Breast epithelium (tissue), 4 donors: ENCODE results near the gene ZGPAT. TPM values are rescaled to one million over a fixed set of nuclear protein-coding genes. Genes with fewer than 3 reads are reported as not detected.

ENCODE experiments used
- DNase-seq, 2 donors: peaks; one replicate each; pipeline ENCODE4 v3.0.0-alpha.2; 2019; ENCODE audit warnings: low spot score in 2 of 2
- H3K27ac ChIP-seq, 2 donors: fragments of 200-600 bp; sonication (generic) in 1 of 2; one replicate each; pipeline ENCODE4 v1.5.1; 2016 to 2019; ENCODE audit warnings: mild to moderate bottlenecking in 1 of 2
- H3K27me3 ChIP-seq, 2 donors: fragments of 200-600 bp; sonication (generic) in 1 of 2; one replicate each; pipeline versions ENCODE4 v1.5.1 to v1.6.0; 2017 to 2019; ENCODE audit warnings: control low read depth in 1 of 2, mild to moderate bottlenecking in 1 of 2
- H3K36me3 ChIP-seq: fragments of 200-600 bp; one replicate; pipeline ENCODE4 v1.5.1; 2019
- H3K4me1 ChIP-seq, 2 donors: fragments of 200-600 bp; sonication (generic); one replicate each; pipeline ENCODE4 v1.5.1; 2016 to 2019; ENCODE audit warnings: control low read depth in 1 of 2
- H3K4me3 ChIP-seq, 3 donors: fragments of 200-600 bp; sonication (generic); 1 replicate in 2 of 3; 2 replicates in 1 of 3; pipeline ENCODE4 v1.5.1; 2016 to 2019; ENCODE audit warnings: mild to moderate bottlenecking in 3 of 3, moderate library complexity in 2 of 3
- H3K9me3 ChIP-seq, 2 donors: fragments of 200-600 bp; sonication (generic) in 1 of 2; one replicate each; pipeline ENCODE4 v1.5.1; 2016 to 2019; ENCODE audit warnings: control low read depth in 1 of 2
- POLR2A ChIP-seq: fragments of 450-650 bp; IDR thresholded peaks from one replicate; pipeline ENCODE4 v1.6.1; 2016; ENCODE audit warnings: antibody characterized with exemption, mild to moderate bottlenecking, moderate library complexity
- POLR2AphosphoS5 ChIP-seq, 3 donors: sonication (generic); formaldehyde crosslinking; IDR thresholded peaks; one replicate each; pipeline ENCODE4 v1.6.1; 2017; ENCODE audit warnings: antibody characterized with exemption in 3 of 3
- intact Hi-C: fragments of 100-400 bp; cut with DNase I; formaldehyde crosslinking; loops from one replicate; pipeline ENCODE4 v1.15.1; 2023; ENCODE audit warnings: low total_unique reads
- total RNA-seq, 3 donors: library from RNA; depleted of rRNA; stranded (reverse); fragments of >200 nt; gene quantifications; one replicate each; pipeline ENCODE4 v1.1.0, GENCODE V29; 2016
- TF ChIP-seq, protein P1 (sequence below), 3 donors: fragments of 450-650 bp; IDR thresholded peaks; one replicate each; pipeline ENCODE4 v1.5.1; 2016 to 2017; ENCODE audit warnings: antibody characterized with exemption in 3 of 3, mild to moderate bottlenecking in 3 of 3, moderate library complexity in 3 of 3

Gene ZGPAT
- total RNA-seq, 3 donors from 2014 or later, result 17.6 to 26.9 (median 24.9) TPM

DNA sequence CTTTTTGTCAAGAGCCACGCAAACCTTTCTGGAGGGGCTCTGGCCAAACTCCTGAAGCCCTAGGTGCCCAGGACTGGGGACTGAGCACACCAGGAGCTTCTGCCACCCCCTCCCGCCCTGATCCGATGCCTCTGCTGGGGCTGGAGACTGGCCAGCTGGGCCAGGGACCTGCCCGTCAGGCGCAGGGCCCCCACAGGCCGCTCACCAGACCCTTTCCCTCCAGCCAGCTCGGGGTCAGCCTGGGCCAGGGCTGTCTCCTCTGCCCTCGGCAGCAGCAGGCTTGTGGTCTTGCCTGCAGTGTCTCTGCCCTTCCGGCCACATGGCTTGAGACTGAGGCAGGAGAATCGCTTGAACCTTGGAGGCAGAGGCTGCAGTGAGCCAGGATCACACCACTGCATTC lies 35.2 kb upstream of the ZGPAT start:
- H3K4me1 ChIP-seq, result no peaks in the 10 kb centered on the region
- H3K36me3 ChIP-seq, result no peaks in the 10 kb centered on the region
- H3K27me3 ChIP-seq, result no peaks in the 10 kb centered on the region
- H3K4me3 ChIP-seq, result no peak overlapping the region
- no peak overlapping the region for H3K27ac ChIP-seq
- H3K9me3 ChIP-seq, result no peaks in the 10 kb centered on the region
- no peak for TF ChIP-seq POLR2A
- TF ChIP-seq, protein P1, sequence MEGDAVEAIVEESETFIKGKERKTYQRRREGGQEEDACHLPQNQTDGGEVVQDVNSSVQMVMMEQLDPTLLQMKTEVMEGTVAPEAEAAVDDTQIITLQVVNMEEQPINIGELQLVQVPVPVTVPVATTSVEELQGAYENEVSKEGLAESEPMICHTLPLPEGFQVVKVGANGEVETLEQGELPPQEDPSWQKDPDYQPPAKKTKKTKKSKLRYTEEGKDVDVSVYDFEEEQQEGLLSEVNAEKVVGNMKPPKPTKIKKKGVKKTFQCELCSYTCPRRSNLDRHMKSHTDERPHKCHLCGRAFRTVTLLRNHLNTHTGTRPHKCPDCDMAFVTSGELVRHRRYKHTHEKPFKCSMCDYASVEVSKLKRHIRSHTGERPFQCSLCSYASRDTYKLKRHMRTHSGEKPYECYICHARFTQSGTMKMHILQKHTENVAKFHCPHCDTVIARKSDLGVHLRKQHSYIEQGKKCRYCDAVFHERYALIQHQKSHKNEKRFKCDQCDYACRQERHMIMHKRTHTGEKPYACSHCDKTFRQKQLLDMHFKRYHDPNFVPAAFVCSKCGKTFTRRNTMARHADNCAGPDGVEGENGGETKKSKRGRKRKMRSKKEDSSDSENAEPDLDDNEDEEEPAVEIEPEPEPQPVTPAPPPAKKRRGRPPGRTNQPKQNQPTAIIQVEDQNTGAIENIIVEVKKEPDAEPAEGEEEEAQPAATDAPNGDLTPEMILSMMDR (IDR thresholded peaks at IDR 0.05), result no peak
- TF ChIP-seq POLR2AphosphoS5 (IDR thresholded peaks at IDR 0.05), result no peak
- no peak for DNase-seq
- intact Hi-C loops, result no loop called here

DNA sequence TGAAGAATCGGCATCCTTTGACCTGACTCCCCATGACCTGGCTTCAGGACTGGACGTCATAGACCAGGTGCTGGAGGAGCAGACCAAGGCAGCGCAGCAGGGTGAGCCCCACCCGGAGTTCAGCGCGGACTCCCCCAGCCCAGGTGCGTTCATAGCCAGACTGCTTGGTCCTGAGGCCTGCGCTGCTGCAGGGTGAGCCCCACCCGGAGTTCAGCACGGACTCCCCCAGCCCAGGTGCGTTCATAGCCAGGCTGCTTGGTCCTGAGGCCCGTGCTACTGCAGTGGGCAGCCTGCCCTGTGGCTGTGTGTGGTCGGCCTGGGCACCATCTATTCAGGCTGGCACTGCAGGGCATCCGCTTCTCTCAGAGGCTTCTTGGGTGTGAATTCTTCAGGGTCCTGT lies 33.9 kb upstream of the ZGPAT start:
- Histone ChIP-seq H3K4me1 (no peaks in the 10 kb centered on the region), H3K9me3 (no peaks in the 10 kb centered on the region), H3K27ac (no peak overlapping the region), H3K27me3 (no peaks in the 10 kb centered on the region), H3K4me3 (no peak overlapping the region), H3K36me3 (no peaks in the 10 kb centered on the region)
- intact Hi-C loops, result no loop called here
- no peak for DNase-seq
- TF ChIP-seq POLR2AphosphoS5 (IDR thresholded peaks at IDR 0.05) (no peak), POLR2A (no peak)
- TF ChIP-seq, protein P1 (IDR thresholded peaks at IDR 0.05), result no peak

DNA sequence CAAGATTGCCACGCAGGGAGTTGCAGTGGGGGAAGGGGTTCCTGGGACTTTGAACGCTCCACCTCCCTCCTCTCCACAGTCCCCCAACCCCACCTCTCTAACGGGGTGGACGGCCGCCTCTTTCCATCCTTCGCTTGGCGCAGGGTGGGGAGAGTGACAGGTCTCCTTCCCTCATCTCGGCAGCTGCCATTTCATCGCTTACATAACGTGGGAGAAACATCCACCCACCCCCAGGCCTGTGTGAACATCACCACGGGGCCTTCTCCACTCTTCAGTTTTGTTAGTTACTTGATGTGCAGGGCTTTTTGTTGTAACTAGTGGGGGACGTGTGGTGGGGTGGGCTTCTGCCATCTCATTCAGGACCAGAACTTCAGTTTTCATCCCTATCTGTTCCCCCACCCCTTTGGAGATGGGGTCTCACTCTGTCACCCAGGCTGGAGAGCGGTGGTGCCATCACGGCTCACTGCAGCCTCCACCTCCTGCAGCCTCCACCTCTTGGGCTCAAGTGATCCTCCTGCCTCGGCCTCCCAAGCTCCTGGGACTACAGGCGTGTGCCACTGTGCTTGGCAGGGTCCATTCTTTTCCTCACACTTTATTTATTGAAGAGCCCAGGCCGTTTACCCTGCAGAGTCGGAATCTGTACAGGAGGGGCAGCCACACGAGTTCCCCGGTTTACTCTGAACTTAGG lies 32.0 kb upstream of the ZGPAT start:
- intact Hi-C loops, result no loop called here
- no peak for DNase-seq
- no peak overlapping the region for H3K27ac ChIP-seq
- H3K36me3 ChIP-seq, result no peaks in the 10 kb centered on the region
- H3K4me3 ChIP-seq, result no peak overlapping the region
- H3K4me1 ChIP-seq, result no peaks in the 10 kb centered on the region
- TF ChIP-seq POLR2A (no peak), POLR2AphosphoS5 (IDR thresholded peaks at IDR 0.05) (no peak)
- TF ChIP-seq, protein P1 (IDR thresholded peaks at IDR 0.05), result no peak
- H3K9me3 ChIP-seq, result no peaks in the 10 kb centered on the region
- no peaks in the 10 kb centered on the region for H3K27me3 ChIP-seq

DNA sequence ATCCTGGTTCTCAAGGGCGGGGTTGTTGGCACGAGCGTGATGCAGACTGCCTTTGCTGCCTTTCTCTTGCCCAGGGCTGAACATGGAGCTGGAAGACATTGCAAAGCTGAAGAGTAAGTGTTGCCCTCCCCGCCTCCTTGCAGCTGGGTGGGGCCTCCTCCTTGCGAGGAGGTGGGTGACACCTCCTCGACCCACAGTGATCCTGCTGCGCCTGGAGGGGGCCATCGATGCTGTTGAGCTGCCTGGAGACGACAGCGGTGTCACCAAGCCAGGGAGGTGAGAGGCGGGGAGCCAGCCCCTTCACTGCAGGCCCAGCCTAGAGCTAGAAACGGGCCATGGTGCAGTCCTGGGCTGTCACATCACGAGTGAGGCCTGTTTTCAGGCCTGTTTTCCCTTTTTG lies 29.8 kb upstream of the ZGPAT start:
- H3K4me3 ChIP-seq, result no peak overlapping the region
- H3K27me3 ChIP-seq, result no peaks in the 10 kb centered on the region
- H3K4me1 ChIP-seq, result peaks cover 8 to 9% of the 10 kb centered on the region in 2 donors
- H3K9me3 ChIP-seq, result no peaks in the 10 kb centered on the region
- TF ChIP-seq, protein P1 (IDR thresholded peaks at IDR 0.05), result no peak
- TF ChIP-seq POLR2AphosphoS5 (IDR thresholded peaks at IDR 0.05) (no peak), POLR2A (no peak)
- no peaks in the 10 kb centered on the region for H3K36me3 ChIP-seq
- intact Hi-C loops, result no loop called here
- H3K27ac ChIP-seq, result no peak overlapping the region
- DNase-seq, result no peak

DNA sequence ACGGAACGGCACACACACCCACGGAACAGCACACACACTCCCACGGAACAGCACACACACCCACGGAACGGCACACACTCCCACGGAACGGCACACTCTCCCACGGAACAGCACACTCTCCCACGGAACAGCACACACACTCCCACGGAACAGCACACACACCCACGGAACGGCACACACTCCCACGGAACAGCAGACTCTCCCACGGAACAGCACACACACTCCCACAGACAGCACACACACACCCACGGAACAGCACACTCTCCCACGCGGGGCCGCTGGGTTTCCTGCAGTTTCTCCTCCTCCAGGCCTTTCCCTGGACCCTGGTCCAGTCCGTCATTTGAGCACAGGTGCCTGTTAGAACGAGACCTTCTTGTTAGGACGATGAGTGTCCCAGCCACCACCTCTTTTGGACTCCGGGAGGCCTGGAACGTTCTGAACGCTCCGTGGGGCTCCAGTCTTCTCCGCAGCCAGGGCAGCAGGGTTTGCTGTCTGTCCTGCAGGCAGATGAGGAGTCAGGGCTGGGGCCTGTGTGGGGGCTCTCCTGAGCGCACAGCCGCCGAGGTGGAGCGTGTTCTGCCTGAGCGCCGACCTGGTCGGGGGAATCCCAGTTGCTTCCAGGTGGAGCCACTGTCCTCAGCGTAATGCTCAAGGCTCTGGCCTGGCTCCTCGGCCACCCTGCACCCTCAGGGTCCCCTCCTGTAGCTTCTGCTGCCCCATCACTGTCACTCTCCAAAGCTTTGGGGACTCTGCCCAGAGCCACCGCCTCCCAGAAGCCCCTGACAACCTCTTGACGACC lies 29.0 kb upstream of the ZGPAT start:
- Histone ChIP-seq H3K36me3 (no peaks in the 10 kb centered on the region), H3K27me3 (no peaks in the 10 kb centered on the region), H3K9me3 (no peaks in the 10 kb centered on the region), H3K4me3 (no peak overlapping the region), H3K4me1 (peaks cover 8 to 9% of the 10 kb centered on the region in 2 donors), H3K27ac (no peak overlapping the region)
- TF ChIP-seq POLR2AphosphoS5 (IDR thresholded peaks at IDR 0.05) (no peak), POLR2A (no peak)
- TF ChIP-seq, protein P1 (IDR thresholded peaks at IDR 0.05), result no peak
- intact Hi-C loops, result no loop called here
- DNase-seq, result no peak
